Chondrocyte (in vitro differentiated cells): ENCODE results near the gene PDE9A. TPM values are rescaled to one million over a fixed set of nuclear protein-coding genes. Genes with fewer than 3 reads are reported as not detected.

Experiments used
- DNase-seq: peaks from one replicate; pipeline ENCODE4 v3.0.0; 2021; ENCODE audit warnings: mixed read lengths, low spot score
- H3K27ac Mint-ChIP-seq: one replicate; pipeline ENCODE4 v1.8.0; 2021; ENCODE audit warnings: mild to moderate bottlenecking, moderate library complexity, mixed read lengths; ENCODE audit not compliant: unreplicated experiment
- H3K27me3 Mint-ChIP-seq: 2 replicates; pipeline ENCODE4 v1.8.0; 2021; ENCODE audit warnings: low read depth, mixed read lengths
- H3K36me3 Mint-ChIP-seq: 2 replicates; pipeline ENCODE4 v1.8.0; 2021; ENCODE audit warnings: low read depth, mixed read lengths
- H3K4me1 Mint-ChIP-seq: 2 replicates; pipeline ENCODE4 v1.8.0; 2021; ENCODE audit warnings: low read depth, mild to moderate bottlenecking, mixed read lengths
- H3K4me3 Mint-ChIP-seq: one replicate; pipeline ENCODE4 v1.8.0; 2021; ENCODE audit warnings: mild to moderate bottlenecking, moderate library complexity, mixed read lengths; ENCODE audit not compliant: unreplicated experiment
- H3K9me3 Mint-ChIP-seq: 2 replicates; pipeline ENCODE4 v1.8.0; 2021; ENCODE audit warnings: low read depth, mixed read lengths
- total RNA-seq: library from RNA; stranded (reverse); gene quantifications from 3 replicates; pipeline ENCODE4 v1.2.1, GENCODE V29; 2021
- TF ChIP-seq, protein P1 (sequence below): fragments of 200-600 bp; sonication (generic); IDR thresholded peaks from 2 replicates; pipeline ENCODE4 v1.5.0; 2021; ENCODE audit warnings: antibody characterized with exemption, mild to moderate bottlenecking, moderate library complexity

PDE9A gene
- total RNA-seq, 1 donor from 2014 or later = 0.60 TPM

DNA sequence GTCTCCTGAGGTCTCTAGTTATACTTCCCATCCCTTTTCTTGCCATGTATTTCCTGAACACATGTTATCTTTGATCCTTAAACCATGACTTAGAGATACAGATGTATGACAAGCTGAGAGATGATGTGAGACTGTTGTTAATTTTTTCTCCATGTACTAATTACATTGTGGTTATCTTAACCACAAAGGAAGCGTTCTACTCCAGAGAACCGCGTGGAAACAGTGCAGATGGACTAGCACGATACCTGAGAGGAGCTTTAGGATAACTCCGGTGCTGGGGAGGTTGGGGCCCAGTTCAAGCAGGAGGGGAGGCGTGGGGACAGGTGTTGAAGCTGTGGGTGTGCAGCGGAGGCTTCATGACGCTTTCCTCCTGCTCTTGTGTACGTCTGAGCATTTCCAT, 17.5 kb downstream of the PDE9A start:
- DNase-seq = no peak
- no peak overlapping the region for H3K4me3 Mint-ChIP-seq
- H3K4me1 Mint-ChIP-seq = peaks cover 41% of the 10 kb centered on the region
- TF ChIP-seq, protein P1, sequence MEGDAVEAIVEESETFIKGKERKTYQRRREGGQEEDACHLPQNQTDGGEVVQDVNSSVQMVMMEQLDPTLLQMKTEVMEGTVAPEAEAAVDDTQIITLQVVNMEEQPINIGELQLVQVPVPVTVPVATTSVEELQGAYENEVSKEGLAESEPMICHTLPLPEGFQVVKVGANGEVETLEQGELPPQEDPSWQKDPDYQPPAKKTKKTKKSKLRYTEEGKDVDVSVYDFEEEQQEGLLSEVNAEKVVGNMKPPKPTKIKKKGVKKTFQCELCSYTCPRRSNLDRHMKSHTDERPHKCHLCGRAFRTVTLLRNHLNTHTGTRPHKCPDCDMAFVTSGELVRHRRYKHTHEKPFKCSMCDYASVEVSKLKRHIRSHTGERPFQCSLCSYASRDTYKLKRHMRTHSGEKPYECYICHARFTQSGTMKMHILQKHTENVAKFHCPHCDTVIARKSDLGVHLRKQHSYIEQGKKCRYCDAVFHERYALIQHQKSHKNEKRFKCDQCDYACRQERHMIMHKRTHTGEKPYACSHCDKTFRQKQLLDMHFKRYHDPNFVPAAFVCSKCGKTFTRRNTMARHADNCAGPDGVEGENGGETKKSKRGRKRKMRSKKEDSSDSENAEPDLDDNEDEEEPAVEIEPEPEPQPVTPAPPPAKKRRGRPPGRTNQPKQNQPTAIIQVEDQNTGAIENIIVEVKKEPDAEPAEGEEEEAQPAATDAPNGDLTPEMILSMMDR = no peak
- no peak overlapping the region for H3K27ac Mint-ChIP-seq
- H3K36me3 Mint-ChIP-seq = no peaks in the 10 kb centered on the region
- H3K9me3 Mint-ChIP-seq = no peaks in the 10 kb centered on the region
- H3K27me3 Mint-ChIP-seq = peaks cover 25% of the 10 kb centered on the region

DNA sequence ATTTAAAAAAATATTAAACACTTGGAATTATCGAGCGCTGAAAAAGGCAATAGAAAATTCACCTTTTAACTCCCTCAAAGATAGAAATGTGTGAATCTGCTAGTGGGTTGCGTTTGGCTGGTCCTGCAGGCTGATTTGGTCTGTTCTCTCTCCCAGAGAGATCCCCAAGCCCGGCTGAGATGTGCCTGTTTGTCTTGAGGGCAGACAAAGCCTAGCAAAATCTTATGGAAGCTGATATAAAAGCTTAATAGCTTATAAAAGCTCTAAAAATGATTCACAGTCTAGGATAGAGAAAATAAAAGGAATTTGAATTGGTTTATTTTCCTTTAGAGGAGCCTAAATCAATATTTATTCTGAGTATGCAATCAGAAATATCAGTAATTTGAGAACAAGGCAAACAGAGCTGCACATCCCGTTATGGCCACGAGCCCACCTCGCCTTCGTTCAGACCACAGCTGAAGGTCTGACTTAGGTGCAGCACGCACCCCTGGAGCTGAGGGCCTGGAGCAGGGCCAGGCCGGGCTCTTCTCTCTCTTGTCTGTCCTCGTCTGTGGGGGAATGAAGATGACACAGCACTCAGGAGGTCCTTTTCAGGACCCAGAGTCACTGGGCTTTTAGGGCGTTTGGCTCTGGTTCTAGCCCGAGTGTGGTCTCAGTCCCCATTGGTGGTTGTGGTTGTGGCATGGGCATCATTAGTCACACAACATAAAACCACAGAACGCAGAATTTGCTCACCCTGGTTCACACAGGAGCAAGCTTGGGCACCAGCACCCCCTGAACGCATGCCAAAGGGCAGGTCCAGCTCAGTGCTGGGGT, 18.6 kb downstream of the PDE9A start:
- no peak overlapping the region for H3K27ac Mint-ChIP-seq
- H3K27me3 Mint-ChIP-seq = peaks cover 30% of the 10 kb centered on the region
- TF ChIP-seq, protein P1 = no peak
- no peak overlapping the region for H3K4me3 Mint-ChIP-seq
- DNase-seq = no peak
- H3K9me3 Mint-ChIP-seq = no peaks in the 10 kb centered on the region
- peaks cover 46% of the 10 kb centered on the region for H3K4me1 Mint-ChIP-seq
- H3K36me3 Mint-ChIP-seq = no peaks in the 10 kb centered on the region

DNA sequence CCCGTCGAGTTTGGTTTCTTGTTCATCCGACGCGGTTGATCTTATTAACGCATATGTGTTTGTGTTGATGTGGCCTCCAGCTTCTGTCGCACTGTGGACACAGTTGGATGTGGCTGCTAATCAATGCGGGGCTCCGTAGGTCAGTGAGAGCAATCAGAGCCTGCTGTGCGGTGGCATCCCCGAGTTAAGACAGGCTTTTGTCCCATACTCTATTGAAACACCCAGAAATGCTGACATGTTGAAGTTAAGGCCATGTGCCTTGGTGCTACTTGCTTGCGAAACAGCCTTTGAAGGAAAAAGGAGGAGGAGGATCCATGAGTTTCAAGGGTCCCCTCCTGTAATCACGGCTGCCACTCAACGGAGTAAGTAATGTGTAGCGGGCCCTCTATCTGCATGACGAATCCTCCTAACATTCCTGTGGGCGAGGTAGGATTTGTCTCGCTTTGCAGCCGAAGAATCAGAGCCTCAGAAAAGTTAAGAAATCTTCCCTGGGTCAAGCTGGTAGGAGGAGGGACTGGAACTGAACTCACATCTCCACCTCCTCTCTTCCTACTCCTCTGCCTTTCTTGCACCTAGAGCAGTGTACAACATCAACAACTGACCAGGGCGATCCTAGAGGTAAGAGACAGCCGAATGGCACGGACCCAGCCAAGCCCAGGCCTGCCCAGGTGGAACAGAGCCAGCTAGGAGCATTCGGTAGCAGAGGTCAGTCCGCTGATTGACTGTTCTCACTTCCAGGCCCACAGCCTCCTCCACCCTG, 19.5 kb downstream of the PDE9A start:
- H3K27me3 Mint-ChIP-seq = peaks cover 22% of the 10 kb centered on the region
- no peak for DNase-seq
- no peak overlapping the region for H3K4me3 Mint-ChIP-seq
- peaks cover 53% of the 10 kb centered on the region for H3K4me1 Mint-ChIP-seq
- no peaks in the 10 kb centered on the region for H3K36me3 Mint-ChIP-seq
- no peaks in the 10 kb centered on the region for H3K9me3 Mint-ChIP-seq
- TF ChIP-seq, protein P1 = no peak
- H3K27ac Mint-ChIP-seq = peak overlapping the region; percentile 42

DNA sequence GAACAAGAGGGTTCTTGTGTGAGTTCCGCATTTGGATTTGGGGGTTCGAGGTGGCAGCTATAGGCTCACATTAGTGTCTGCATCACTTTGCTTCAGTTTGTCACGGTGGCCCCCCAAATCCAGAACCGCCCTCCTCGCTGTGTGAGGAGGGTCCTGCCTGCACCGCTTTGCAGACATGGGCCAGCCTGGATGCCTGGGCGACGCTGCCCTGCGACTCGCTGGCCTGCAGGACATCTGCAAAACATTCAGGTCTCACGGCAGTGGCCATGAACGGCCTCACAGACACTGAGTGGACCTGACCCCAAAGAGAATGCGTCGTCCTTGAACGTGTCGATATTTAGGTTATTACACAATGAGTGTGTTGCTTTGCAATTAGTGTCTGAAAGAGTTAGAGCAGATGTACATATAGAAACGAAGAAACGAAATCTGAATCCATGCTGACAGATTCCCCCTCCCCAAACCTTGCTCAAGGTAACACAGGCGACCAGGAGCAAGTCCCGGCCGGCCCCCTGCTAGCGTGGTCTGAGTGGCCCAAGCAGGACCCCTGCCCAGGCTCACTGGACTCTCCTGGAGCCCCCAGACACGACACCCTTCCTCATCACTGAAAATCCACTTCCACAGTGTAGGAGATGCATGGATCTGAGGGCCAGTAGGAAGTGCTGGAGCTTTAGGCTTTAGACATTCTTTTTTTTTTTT, 20.4 kb downstream of the PDE9A start:
- Mint-ChIP-seq H3K27me3 (peaks cover 21% of the 10 kb centered on the region), H3K27ac (no peak overlapping the region), H3K9me3 (no peaks in the 10 kb centered on the region), H3K36me3 (no peaks in the 10 kb centered on the region), H3K4me1 (peaks cover 61% of the 10 kb centered on the region), H3K4me3 (no peak overlapping the region)
- DNase-seq = no peak
- TF ChIP-seq, protein P1 = no peak

DNA sequence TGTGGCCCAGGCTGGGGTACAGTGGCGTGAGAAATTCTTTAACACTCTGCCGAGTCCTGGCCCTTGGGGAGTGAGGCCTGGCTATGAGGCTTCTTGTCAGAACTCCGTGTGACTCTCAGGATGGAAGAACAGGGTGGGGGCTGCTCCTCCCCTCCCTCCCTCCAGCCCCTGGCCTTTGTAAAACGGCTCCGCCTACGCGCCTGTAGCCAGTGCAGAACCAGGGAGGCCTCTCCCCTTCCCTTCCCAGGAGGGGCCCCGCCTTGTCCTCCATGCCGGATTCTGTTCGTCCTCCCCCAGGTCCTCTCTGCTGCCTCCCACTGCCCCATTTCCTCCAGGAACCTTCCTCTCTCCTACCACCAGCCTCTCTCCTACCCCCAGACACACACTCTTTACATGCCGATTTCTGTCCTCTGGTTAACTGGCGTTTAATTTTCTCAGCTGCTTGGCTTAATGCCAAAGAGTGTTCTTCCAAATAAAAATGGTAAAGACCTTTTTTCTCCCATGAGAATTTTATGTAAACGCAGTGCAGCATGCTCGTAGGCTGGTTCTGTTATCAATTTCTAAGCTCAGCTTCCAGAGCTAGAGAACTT, 21.0 kb downstream of the PDE9A start:
- Mint-ChIP-seq H3K36me3 (no peaks in the 10 kb centered on the region), H3K4me1 (peaks cover 61% of the 10 kb centered on the region), H3K9me3 (no peaks in the 10 kb centered on the region), H3K4me3 (peak overlapping the region; percentile 14), H3K27ac (peak overlapping the region; percentile 77), H3K27me3 (peaks cover 18% of the 10 kb centered on the region)
- no peak for DNase-seq
- TF ChIP-seq, protein P1 = peak; percentile 21
